Fibroblast of skin of left biceps (primary cell): ENCODE measurements around the gene EPC1.
"Not testable (repeated sequence)": the region's sequence is repeated elsewhere in the genome, so short reads cannot be mapped to it uniquely, and the experiment has no call there.

Source experiments
- DNase-seq, 2 experiments: peaks; one replicate each; pipeline ENCODE4 v3.0.0-alpha.2; 2013; ENCODE audit warnings: low read depth in 2 of 2

Gene EPC1, protein sequence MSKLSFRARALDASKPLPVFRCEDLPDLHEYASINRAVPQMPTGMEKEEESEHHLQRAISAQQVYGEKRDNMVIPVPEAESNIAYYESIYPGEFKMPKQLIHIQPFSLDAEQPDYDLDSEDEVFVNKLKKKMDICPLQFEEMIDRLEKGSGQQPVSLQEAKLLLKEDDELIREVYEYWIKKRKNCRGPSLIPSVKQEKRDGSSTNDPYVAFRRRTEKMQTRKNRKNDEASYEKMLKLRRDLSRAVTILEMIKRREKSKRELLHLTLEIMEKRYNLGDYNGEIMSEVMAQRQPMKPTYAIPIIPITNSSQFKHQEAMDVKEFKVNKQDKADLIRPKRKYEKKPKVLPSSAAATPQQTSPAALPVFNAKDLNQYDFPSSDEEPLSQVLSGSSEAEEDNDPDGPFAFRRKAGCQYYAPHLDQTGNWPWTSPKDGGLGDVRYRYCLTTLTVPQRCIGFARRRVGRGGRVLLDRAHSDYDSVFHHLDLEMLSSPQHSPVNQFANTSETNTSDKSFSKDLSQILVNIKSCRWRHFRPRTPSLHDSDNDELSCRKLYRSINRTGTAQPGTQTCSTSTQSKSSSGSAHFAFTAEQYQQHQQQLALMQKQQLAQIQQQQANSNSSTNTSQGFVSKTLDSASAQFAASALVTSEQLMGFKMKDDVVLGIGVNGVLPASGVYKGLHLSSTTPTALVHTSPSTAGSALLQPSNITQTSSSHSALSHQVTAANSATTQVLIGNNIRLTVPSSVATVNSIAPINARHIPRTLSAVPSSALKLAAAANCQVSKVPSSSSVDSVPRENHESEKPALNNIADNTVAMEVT

DNA sequence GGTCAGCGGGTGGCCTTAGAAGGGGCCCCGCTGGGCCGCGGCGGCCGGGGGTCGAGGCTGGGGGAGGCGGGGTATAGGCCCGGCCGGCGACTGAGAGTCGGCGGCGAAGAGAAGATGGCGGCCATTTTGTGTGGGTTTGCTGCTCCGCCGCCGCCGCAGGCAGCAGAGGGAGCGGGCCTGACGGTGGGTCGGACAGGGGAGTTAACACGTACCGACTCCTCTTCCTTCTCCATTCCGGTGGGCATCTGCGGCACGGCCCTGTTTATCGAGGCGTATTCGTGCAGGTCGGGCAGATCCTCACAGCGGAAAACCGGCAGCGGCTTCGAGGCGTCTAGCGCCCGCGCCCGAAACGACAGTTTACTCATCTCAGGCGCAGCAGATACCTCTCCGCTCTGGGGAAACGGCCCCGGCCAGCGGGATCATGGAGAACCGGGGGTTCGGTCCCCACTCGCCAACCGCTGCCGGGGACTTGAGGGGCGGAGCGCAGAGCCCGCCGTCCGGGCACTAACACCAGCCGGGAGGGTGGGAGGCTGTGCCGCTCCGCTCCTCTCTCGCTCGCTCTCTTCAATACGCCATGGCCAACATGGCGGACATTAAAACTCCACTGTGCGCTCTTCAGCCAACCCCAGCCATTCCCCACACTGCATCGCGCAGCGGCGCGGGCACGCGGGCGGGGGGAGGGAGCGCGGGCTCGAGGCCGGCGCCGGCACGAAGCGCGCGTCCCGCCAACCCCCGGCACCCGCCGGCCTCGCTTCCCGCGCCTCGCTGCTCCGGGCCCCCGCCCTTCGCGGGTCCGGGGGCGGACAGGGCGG lies at the start of gene EPC1:
Gene EPC1, minus strand, starts transcription at position 608 of the 812 bp plus-strand sequence. Its CDS starts 243 bp downstream, at position 365.
- peak; percentile 72 to 74 for DNase-seq

DNA sequence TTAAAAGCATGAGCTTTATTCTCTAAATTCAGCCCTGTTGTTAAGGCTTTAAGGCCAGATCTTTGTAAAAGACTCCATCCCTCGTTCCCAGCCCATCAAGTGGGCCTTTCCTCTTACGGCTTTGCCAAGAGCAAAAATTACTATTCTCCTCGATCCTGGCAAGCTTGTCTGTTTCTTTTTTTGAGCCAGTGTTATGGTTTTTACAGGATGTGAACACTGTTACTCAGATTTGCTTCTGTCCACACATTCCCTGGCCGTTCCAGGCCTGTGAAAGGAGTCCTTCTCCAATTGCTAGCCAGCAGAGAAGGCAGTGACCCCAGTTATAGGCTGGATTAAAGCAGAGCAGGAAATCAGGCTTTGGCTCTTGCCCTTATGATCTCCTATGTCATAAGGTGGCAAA lies 47.0 kb upstream of the EPC1 start:
- no peak for DNase-seq

DNA sequence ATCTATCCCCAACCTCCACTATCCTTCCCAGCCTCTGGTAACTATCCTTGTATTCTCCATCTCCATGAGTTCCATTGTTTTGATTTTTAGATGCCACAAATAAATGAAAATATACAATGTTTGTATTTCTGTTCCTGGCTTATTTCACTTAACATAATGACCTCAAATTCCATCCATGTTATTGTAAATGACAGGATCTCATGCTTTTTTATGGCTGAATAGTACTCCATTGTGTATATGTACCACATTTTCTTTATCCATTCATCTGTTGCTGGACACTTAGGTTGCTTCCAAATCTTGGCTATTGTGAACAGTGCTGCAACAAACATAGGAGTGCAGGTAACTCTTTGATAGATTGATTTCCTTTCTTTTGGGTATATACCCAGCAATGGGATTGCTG lies 45.3 kb upstream of the EPC1 start:
- not testable (repeated sequence) for DNase-seq

DNA sequence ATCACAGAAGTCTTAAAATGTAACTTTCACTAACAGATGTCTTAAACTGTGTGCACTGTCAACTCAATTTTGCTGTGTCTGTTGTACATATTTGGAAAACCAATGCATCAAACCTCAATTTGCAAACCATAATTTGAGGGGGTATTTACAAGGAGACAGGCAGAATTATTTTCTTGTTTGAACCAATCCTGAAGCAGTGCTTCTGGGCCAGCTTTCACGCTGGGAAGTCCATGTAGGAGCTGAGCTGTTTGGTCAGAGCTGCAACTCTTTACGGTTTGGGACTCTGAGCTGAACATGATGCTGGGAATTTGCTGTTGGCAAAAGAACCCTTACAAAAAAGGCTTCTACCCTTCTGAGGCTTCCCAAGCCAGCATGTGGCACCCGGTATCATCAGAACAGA lies 43.2 kb upstream of the EPC1 start:
- DNase-seq, result no peak

GRCh38 chr10:32388258-32389027 lies 41.5 kb upstream of the EPC1 start:
- DNase-seq, result no peak

GRCh38 chr10:32386623-32387260 lies 39.8 kb upstream of the EPC1 start:
- no peak for DNase-seq

GRCh38 chr10:32384171-32384570 lies 37.2 kb upstream of the EPC1 start:
- no peak for DNase-seq

DNA sequence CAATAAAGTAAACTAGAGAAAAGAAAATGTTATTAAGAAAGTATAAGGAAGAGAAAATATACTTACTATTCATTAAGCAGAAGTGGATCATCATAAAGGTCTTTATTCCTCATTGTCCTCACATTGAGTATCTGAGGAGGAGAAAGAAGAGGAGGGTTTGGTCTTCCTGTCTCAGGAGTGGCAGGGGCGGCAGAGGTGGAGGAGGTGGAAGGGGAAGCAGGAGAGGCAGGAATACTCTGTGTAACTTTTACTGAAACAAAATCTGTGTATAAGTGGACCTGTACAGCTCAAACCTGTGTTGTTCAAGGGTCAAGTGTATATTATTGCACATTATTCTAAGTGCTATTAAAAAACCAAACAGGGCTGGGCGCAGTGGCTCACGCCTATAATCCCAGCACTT lies 34.2 kb upstream of the EPC1 start:
- DNase-seq, result no peak

DNA sequence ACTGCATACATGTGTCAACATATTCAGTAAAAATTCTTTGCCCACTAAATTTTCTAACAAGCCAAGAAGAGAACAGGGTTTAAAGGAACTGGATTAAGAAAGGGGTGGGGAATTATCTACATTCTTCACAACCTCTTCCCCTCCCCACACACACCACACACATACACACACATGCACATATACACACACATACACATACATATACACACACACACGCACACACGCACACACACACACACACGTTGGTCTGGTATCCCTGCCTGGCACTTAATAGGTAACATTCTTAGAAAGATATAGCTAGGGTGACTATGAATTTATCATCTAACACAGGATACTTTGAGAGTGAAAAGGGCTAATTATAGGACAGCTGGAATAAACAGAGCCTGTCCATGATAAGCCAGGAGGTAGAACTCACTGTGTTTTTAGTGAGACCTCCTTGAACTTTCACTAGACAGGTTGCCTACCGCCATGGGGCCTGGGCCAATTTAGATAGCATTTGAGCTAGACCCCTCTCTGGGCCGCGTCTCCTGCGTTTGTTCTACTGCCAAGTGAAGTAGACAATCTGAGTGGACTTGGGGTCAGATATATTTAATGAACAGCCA lies 33.1 kb upstream of the EPC1 start:
- no peak for DNase-seq

- no peak for DNase-seq
These were observed 32.5 kb upstream of the EPC1 start for GRCh38 chr10:32379318-32379949.

DNA sequence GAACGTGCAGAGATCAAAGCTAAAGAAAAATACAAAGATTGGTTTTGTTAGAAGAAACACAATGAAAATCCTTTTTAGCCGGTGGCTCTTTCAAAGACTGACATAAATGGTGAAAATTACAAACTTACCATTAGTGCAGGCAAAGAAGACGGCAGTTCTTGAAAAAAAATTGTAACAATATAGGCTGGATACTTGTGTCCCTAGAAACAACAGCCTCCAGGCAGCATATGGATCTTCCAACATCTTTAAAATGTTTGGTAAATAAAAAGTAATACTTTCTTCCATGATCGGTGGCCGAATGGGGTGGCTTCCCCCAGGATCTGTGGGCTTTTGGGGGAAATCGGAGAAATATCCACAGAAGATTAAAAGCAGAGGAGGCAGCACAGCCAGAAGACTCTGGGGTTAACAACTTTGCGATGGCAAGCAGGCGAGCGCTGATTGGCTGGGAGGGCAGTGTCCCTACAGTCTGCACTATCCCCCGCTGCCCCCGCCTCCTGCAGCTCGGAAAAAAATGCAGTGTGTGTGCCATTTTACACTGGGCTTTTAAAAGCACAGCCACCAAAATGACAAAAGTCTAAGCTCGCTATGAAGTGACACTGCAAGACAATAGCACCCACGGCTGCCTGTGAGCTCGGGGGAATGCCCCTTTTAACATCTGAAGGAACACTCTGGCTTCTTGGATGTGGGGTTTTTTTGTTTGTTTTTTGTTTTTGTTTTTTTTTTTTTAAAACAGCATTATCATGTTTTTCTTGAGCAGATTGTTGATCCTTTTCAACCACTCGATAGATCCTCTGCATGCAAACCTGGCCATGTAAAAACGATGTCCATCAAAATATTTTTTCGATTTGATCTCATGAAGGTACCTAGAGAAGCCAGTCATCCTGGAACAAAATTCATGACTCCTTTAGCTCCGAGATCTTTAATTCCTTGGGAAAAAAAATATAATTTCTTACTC lies 31.7 kb upstream of the EPC1 start:
- peak; percentile 63 to 69 for DNase-seq

GRCh38 chr10:32377458-32378259 lies 30.7 kb upstream of the EPC1 start:
- DNase-seq, result no peak

- DNase-seq, result no peak
These were observed 29.8 kb upstream of the EPC1 start for GRCh38 chr10:32376771-32377170.

DNA sequence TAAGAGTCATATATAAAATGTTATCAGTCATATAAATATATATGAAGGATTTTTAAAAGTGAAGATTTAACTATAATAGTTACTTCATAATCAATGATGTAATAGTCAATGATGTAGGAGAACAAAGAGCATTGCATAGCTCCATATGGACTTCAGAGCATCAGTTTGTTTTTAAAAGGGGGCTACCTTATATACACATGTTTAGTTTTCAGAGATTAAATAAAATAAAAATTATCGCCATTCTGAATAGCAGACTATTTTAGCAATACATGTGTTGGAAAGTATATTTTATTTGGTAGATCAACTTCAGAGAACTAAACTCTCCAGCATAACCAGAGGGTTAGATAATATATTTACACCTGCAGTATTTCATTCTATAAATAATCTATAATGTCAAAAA lies 29.1 kb upstream of the EPC1 start:
- DNase-seq, result no peak

DNA sequence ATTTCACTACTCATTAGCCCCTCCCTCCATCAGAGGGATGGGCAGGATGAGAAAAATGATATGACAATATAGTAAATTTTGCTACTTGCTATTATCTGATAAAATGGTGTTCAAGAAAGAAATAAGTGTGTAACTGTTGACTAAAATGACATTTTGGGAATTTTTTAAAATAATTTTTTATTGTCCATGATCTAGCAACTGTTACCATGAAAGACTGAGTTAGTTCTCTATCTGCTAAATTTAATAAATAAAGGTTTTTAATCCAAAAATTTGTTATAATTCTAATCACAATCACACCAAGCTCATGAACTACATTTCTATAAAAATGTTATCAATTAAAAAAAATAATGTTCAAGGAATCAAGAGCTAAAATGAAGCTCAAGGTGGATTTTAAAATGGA lies 28.7 kb upstream of the EPC1 start:
- DNase-seq, result no peak

- no peak for DNase-seq
These were observed 27.6 kb upstream of the EPC1 start for GRCh38 chr10:32374605-32375004.

GRCh38 chr10:32373496-32373895 lies 26.5 kb upstream of the EPC1 start:
- no peak for DNase-seq

DNA sequence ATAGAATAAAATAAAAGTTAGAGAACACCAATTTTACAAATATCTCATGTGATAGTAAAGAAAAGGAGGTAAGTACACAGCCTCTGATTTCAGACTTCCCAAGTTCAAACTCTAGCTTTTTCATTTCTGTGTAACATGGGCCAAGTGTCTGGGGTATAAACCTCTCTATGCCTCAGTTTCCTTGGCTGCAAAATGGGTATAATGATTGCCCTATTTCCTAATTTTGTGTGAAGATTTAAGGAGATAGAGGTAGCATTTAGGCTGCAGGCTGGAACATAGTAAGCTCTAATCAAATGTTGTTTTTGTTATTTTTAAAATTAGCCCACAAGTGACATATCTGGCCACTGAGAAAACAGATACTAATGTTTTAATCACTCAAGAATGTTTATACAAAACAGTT lies 26.1 kb upstream of the EPC1 start:
- DNase-seq, result no peak
